Measurements from ENCODE around the gene SLMAP. TPM values are rescaled to one million over a fixed set of nuclear protein-coding genes. Genes with fewer than 3 reads are reported as not detected.

The SLMAP gene
- total and polyA plus RNA-seq, 2 of the 13 experiments (the other 11 are each of a cell fraction or from before 2014, with no cell fraction given), result 24.0 to 48.3 TPM

GRCh38 chr3:57974796-57975388 lies 218.8 kb downstream of the SLMAP start (continued):
- no peak for TF ChIP-seq THAP9 (CRISPR knock-in tag; IDR thresholded peaks at IDR 0.05; ENCODE audit: borderline replicate concordance)
- TF ChIP-seq, protein P1, sequence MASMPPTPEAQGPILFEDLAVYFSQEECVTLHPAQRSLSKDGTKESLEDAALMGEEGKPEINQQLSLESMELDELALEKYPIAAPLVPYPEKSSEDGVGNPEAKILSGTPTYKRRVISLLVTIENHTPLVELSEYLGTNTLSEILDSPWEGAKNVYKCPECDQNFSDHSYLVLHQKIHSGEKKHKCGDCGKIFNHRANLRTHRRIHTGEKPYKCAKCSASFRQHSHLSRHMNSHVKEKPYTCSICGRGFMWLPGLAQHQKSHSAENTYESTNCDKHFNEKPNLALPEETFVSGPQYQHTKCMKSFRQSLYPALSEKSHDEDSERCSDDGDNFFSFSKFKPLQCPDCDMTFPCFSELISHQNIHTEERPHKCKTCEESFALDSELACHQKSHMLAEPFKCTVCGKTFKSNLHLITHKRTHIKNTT (CRISPR knock-in tag; IDR thresholded peaks at IDR 0.05), result no peak
- TF ChIP-seq ZFY (CRISPR knock-in tag; IDR thresholded peaks at IDR 0.05), result no peak
- TF ChIP-seq ZNF644 (CRISPR knock-in tag; IDR thresholded peaks at IDR 0.05; ENCODE audit: low read depth), result peak; percentile 89; the same call in 1 of the 2 replicates
- no peak for TF ChIP-seq ZNF605 (CRISPR knock-in tag; IDR thresholded peaks at IDR 0.05)
- TF ChIP-seq CEBPG (CRISPR knock-in tag; IDR thresholded peaks at IDR 0.05), result peak; percentile 96
- no peak; the same call in 1 of the 2 replicates for TF ChIP-seq PATZ1 (CRISPR knock-in tag; IDR thresholded peaks at IDR 0.05)
- TF ChIP-seq ELF1 (CRISPR knock-in tag; IDR thresholded peaks at IDR 0.05), result 0 out of 2 replicates have a peak, but pooled peaks have one; percentile 27
- no peak for TF ChIP-seq KLF12 (CRISPR knock-in tag; IDR thresholded peaks at IDR 0.05; ENCODE audit: borderline replicate concordance)
- no peak for TF ChIP-seq MEIS1 (CRISPR knock-in tag; IDR thresholded peaks at IDR 0.05; ENCODE audit: borderline replicate concordance)
- no peak for TF ChIP-seq ZNF552 (CRISPR knock-in tag; IDR thresholded peaks at IDR 0.05; ENCODE audit: borderline replicate concordance)
- no peak for TF ChIP-seq ZNF652 (CRISPR knock-in tag; IDR thresholded peaks at IDR 0.05; ENCODE audit: borderline replicate concordance, low read depth)
- TF ChIP-seq, protein P2, sequence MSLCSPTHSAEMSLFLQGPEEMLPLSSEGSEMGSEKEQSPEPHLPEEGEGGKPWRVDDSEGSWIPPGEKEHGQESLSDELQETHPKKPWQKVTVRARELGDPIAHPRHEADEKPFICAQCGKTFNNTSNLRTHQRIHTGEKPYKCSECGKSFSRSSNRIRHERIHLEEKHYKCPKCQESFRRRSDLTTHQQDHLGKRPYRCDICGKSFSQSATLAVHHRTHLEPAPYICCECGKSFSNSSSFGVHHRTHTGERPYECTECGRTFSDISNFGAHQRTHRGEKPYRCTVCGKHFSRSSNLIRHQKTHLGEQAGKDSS (CRISPR knock-in tag; IDR thresholded peaks at IDR 0.05; ENCODE audit: borderline replicate concordance, low read depth), result no peak
- no peak for TF ChIP-seq TSC22D2 (CRISPR knock-in tag; IDR thresholded peaks at IDR 0.05; ENCODE audit: borderline replicate concordance)
- no peak for TF ChIP-seq ZNF451 (CRISPR knock-in tag; IDR thresholded peaks at IDR 0.05)
- TF ChIP-seq POLR2A (IDR thresholded peaks at IDR 0.05; ENCODE audit: insufficient read depth in 1 of 2, low read depth in 2 of 2, low read length in 2 of 2), result no peak
- TF ChIP-seq ESRRA (CRISPR knock-in tag; IDR thresholded peaks at IDR 0.05; ENCODE audit: low read depth), result no peak; the same call in 1 of the 2 replicates
- no peak for TF ChIP-seq ZNF367 (CRISPR knock-in tag; IDR thresholded peaks at IDR 0.05; ENCODE audit: borderline replicate concordance)
- TF ChIP-seq ATF5 (CRISPR knock-in tag; IDR thresholded peaks at IDR 0.05; ENCODE audit: low read depth), result no peak
- TF ChIP-seq SRY (CRISPR knock-in tag; IDR thresholded peaks at IDR 0.05), result no peak
- no peak for TF ChIP-seq NFKBIZ (CRISPR knock-in tag; IDR thresholded peaks at IDR 0.05)
- TF ChIP-seq, protein P3, sequence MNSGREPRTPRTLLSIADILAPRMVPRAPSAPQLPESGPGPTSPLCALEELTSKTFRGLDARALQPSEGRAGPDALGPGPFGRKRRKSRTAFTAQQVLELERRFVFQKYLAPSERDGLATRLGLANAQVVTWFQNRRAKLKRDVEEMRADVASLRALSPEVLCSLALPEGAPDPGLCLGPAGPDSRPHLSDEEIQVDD (CRISPR knock-in tag; IDR thresholded peaks at IDR 0.05; ENCODE audit: borderline replicate concordance), result no peak
- peak; percentile 82 for TF ChIP-seq HMG20A (CRISPR knock-in tag; IDR thresholded peaks at IDR 0.05; ENCODE audit: borderline replicate concordance)
- no peak for TF ChIP-seq ZNF282 (IDR thresholded peaks at IDR 0.05; ENCODE audit: partially characterized antibody)
